Mesenchymal stem cell (in vitro differentiated cells and primary cell): Measurements from ENCODE around the gene VARS1.

ENCODE experiments used
- DNase-seq: peaks from one replicate; pipeline ENCODE4 v3.0.0-alpha.2; 2013
- H2AFZ ChIP-seq: one replicate; pipeline ENCODE4 v1.6.1; 2013; ENCODE audit warnings: low read depth, mild to moderate bottlenecking, control low read depth, inconsistent platforms, low read length, moderate library complexity
- H2AK5ac ChIP-seq: 2 replicates; pipeline ENCODE4 v1.6.1; 2013; ENCODE audit warnings: low read length, moderate library complexity, mild to moderate bottlenecking, inconsistent platforms; ENCODE audit not compliant: severe bottlenecking
- H2BK120ac ChIP-seq: one replicate; pipeline ENCODE4 v1.6.1; 2013; ENCODE audit warnings: low read depth, mild to moderate bottlenecking, inconsistent platforms, low read length, moderate library complexity
- H2BK12ac ChIP-seq, 2 experiments: one replicate each; pipeline ENCODE4 v1.6.1; 2013; ENCODE audit warnings: inconsistent platforms in 2 of 2, low read length in 2 of 2, mild to moderate bottlenecking in 2 of 2, moderate library complexity in 2 of 2, control low read depth in 1 of 2
- H2BK15ac ChIP-seq: one replicate; pipeline ENCODE4 v1.6.1; 2013; ENCODE audit warnings: mild to moderate bottlenecking, low read depth, inconsistent platforms; ENCODE audit not compliant: poor library complexity, severe bottlenecking
- H2BK5ac ChIP-seq: 2 replicates; pipeline ENCODE4 v1.6.1; 2013; ENCODE audit warnings: low read depth, mild to moderate bottlenecking, low read length, control low read depth, inconsistent platforms; ENCODE audit not compliant: poor library complexity, severe bottlenecking
- H3K14ac ChIP-seq, 2 experiments: one replicate each; pipeline ENCODE4 v1.6.1; 2013; ENCODE audit warnings: inconsistent platforms in 2 of 2, low read length in 2 of 2, control low read depth in 1 of 2, mild to moderate bottlenecking in 1 of 2, moderate library complexity in 1 of 2
- H3K18ac ChIP-seq, 2 experiments: one replicate each; pipeline ENCODE4 v1.6.1; 2013; ENCODE audit warnings: inconsistent platforms in 2 of 2, low read length in 2 of 2, control low read depth in 1 of 2, low read depth in 1 of 2, mild to moderate bottlenecking in 1 of 2
- H3K23ac ChIP-seq, 2 experiments: one replicate each; pipeline ENCODE4 v1.6.1; 2013; ENCODE audit warnings: inconsistent platforms in 2 of 2, low read length in 2 of 2, mild to moderate bottlenecking in 2 of 2, moderate library complexity in 2 of 2, control low read depth in 1 of 2
- H3K27ac ChIP-seq: 2 replicates; pipeline ENCODE4 v1.5.1; 2013; ENCODE audit warnings: mild to moderate bottlenecking, moderate library complexity, low read length, control low read depth, inconsistent platforms; ENCODE audit not compliant: poor library complexity, severe bottlenecking
- H3K27me3 ChIP-seq, 2 experiments: 2 replicates each; pipeline versions ENCODE4 v1.6.1 to v1.7.0; 2013; ENCODE audit warnings: low read length in 2 of 2, mild to moderate bottlenecking in 2 of 2, moderate library complexity in 2 of 2, control low read depth in 1 of 2, inconsistent platforms in 1 of 2; ENCODE audit not compliant: control insufficient read depth in 1 of 2, insufficient read depth in 1 of 2
- H3K36me3 ChIP-seq, 2 experiments: 2 replicates each; pipeline versions ENCODE4 v1.6.1 to v1.7.0; 2013; ENCODE audit warnings: low read length in 2 of 2, control low read depth in 1 of 2, inconsistent platforms in 1 of 2, low read depth in 1 of 2, mild to moderate bottlenecking in 1 of 2; ENCODE audit not compliant: insufficient read depth in 2 of 2, control insufficient read depth in 1 of 2
- H3K4ac ChIP-seq, 2 experiments: one replicate each; pipeline ENCODE4 v1.6.1; 2013; ENCODE audit warnings: inconsistent platforms in 2 of 2, low read length in 2 of 2, mild to moderate bottlenecking in 2 of 2, moderate library complexity in 2 of 2, control low read depth in 1 of 2, low read depth in 1 of 2
- H3K4me1 ChIP-seq: 2 replicates; pipeline ENCODE4 v1.6.1; 2013; ENCODE audit warnings: low read depth, low read length, control low read depth; ENCODE audit not compliant: control insufficient read depth, insufficient read depth
- H3K4me2 ChIP-seq: 2 replicates; pipeline ENCODE4 v1.6.1; 2013; ENCODE audit warnings: low read length, mild to moderate bottlenecking, inconsistent platforms; ENCODE audit not compliant: poor library complexity, severe bottlenecking
- H3K4me3 ChIP-seq, 2 experiments: 2 replicates each; pipeline versions ENCODE4 v1.5.1 to v1.7.0; 2013; ENCODE audit warnings: low read length in 2 of 2, mild to moderate bottlenecking in 2 of 2, control low read depth in 1 of 2, low read depth in 1 of 2; ENCODE audit not compliant: insufficient read depth in 1 of 2
- H3K79me1 ChIP-seq: replicated peaks from 2 replicates; pipeline ENCODE4 v1.6.1; 2013; ENCODE audit warnings: mild to moderate bottlenecking, control low read depth, low read length, inconsistent platforms; ENCODE audit not compliant: poor library complexity, severe bottlenecking
- H3K9ac ChIP-seq: 2 replicates; pipeline ENCODE4 v1.7.0; 2013; ENCODE audit warnings: mild to moderate bottlenecking, low read length, moderate library complexity
- H3K9me3 ChIP-seq: 2 replicates; pipeline ENCODE4 v1.7.0; 2013; ENCODE audit warnings: mild to moderate bottlenecking, low read length; ENCODE audit not compliant: control insufficient read depth
- H4K8ac ChIP-seq: one replicate; pipeline ENCODE4 v1.6.1; 2013; ENCODE audit warnings: inconsistent platforms, mild to moderate bottlenecking, low read length, moderate library complexity
- H4K91ac ChIP-seq: one replicate; pipeline ENCODE4 v1.6.1; 2013; ENCODE audit warnings: mild to moderate bottlenecking, low read length, inconsistent platforms
- WGBS: methylation state at CpG from one replicate; pipeline ENCODE4 v1.1.7; 2013; ENCODE audit warnings: mixed read lengths; 5-methylcytosine and 5-hydroxymethylcytosine counted together

VARS1 gene

GRCh38 chr6:31815025-31815838 lies 19.7 kb upstream of the VARS1 start, which contains the start of the genes HSPA1A and HSPA1L:
TSS of gene HSPA1A (plus strand) at chr6:31815543. CDS start at chr6:31815757, 214 bp downstream.
TSS of gene HSPA1L (minus strand) at chr6:31815283. CDS start at chr6:31811972, 3,311 bp downstream.
- Histone ChIP-seq H2BK5ac (peak within 1 kb of the TSS; percentile 66), H4K8ac (peak within 1 kb of the TSS; percentile 75), H3K79me1 (peaks cover 2% of the 10 kb centered on the region), H2BK15ac (peak within 1 kb of the TSS; percentile 93), H2BK12ac (peak within 1 kb of the TSS in 1 of 2 experiments; percentile 45), H3K18ac (peak within 1 kb of the TSS; percentile 64 to 84), H3K27me3 (no peaks in the 10 kb centered on the region), H3K23ac (peak within 1 kb of the TSS in 1 of 2 experiments; percentile 24), H3K9ac (peak within 1 kb of the TSS; percentile 91), H3K4ac (peak within 1 kb of the TSS in 1 of 2 experiments; percentile 82), H3K4me3 (peak within 1 kb of the TSS; percentile 58 to 81), H3K14ac (no peak within 1 kb of the TSS), H3K4me2 (peak within 1 kb of the TSS; percentile 84), H2AK5ac (no peak within 1 kb of the TSS), H3K4me1 (peaks cover 8% of the 10 kb centered on the region), H3K27ac (peak within 1 kb of the TSS; percentile 100), H3K36me3 (no peaks in the 10 kb centered on the region), H4K91ac (peak within 1 kb of the TSS; percentile 43), H2BK120ac (peak within 1 kb of the TSS; percentile 97), H3K9me3 (no peaks in the 10 kb centered on the region), H2AFZ (peak within 1 kb of the TSS; percentile 15)
- 6% methylated on average over 42 of the region's 56 CpGs for WGBS
- peak; percentile 97 for DNase-seq

GRCh38 chr6:31814677-31815024 lies 19.1 kb upstream of the VARS1 start:
- peak overlapping the region in 1 of 2 experiments; percentile 82 for H3K4ac ChIP-seq
- H3K4me1 ChIP-seq: peaks cover 8% of the 10 kb centered on the region
- peak overlapping the region; percentile 62 for H4K8ac ChIP-seq
- no peaks in the 10 kb centered on the region for H3K36me3 ChIP-seq
- H2AFZ ChIP-seq: no peak overlapping the region
- H4K91ac ChIP-seq: peak overlapping the region; percentile 43
- peak overlapping the region; percentile 84 for H3K4me2 ChIP-seq
- no peak overlapping the region for H3K14ac ChIP-seq
- no peak overlapping the region for H2AK5ac ChIP-seq
- H3K4me3 ChIP-seq: peak overlapping the region in 1 of 2 experiments; percentile 81
- peak overlapping the region; percentile 64 to 84 for H3K18ac ChIP-seq
- peak overlapping the region; percentile 86 for H3K9ac ChIP-seq
- H2BK5ac ChIP-seq: peak overlapping the region; percentile 66
- H3K9me3 ChIP-seq: no peaks in the 10 kb centered on the region
- H3K23ac ChIP-seq: peak overlapping the region in 1 of 2 experiments; percentile 24
- peak overlapping the region; percentile 100 for H3K27ac ChIP-seq
- H3K27me3 ChIP-seq: no peaks in the 10 kb centered on the region
- peak overlapping the region; percentile 97 for H2BK120ac ChIP-seq
- H2BK12ac ChIP-seq: no peak overlapping the region
- 6% methylated on average over 13 of the region's 13 CpGs for WGBS
- H2BK15ac ChIP-seq: peak overlapping the region; percentile 93
- H3K79me1 ChIP-seq: peaks cover 2% of the 10 kb centered on the region
- DNase-seq: peak; percentile 98

GRCh38 chr6:31813465-31813849 lies 17.9 kb upstream of the VARS1 start:
- Histone ChIP-seq H3K27ac (peak overlapping the region; percentile 51), H3K4me3 (peak overlapping the region in 1 of 2 experiments; percentile 68), H3K9ac (peak overlapping the region; percentile 91), H3K4me1 (peaks cover 4% of the 10 kb centered on the region), H2BK12ac (no peak overlapping the region), H3K36me3 (no peaks in the 10 kb centered on the region), H2BK15ac (no peak overlapping the region), H4K91ac (no peak overlapping the region), H2BK5ac (no peak overlapping the region), H3K79me1 (no peaks in the 10 kb centered on the region), H3K4me2 (no peak overlapping the region), H2AK5ac (peak overlapping the region; percentile 49), H3K4ac (peak overlapping the region in 1 of 2 experiments; percentile 67), H3K18ac (no peak overlapping the region), H4K8ac (peak overlapping the region; percentile 55), H3K23ac (no peak overlapping the region), H2BK120ac (peak overlapping the region; percentile 42), H3K9me3 (no peaks in the 10 kb centered on the region), H3K27me3 (no peaks in the 10 kb centered on the region), H2AFZ (no peak overlapping the region), H3K14ac (no peak overlapping the region)
- no peak for DNase-seq
- WGBS: 98% methylated on average over 5 of the region's 7 CpGs

GRCh38 chr6:31811645-31812044 lies 16.1 kb upstream of the VARS1 start:
- WGBS: 95% methylated on average over 12 of the region's 12 CpGs
- Histone ChIP-seq H3K23ac (no peak overlapping the region), H2BK5ac (no peak overlapping the region), H3K27ac (no peak overlapping the region), H3K4me3 (no peak overlapping the region), H2BK120ac (no peak overlapping the region), H3K36me3 (no peaks in the 10 kb centered on the region), H2AK5ac (no peak overlapping the region), H3K4ac (no peak overlapping the region), H3K18ac (no peak overlapping the region), H3K79me1 (no peaks in the 10 kb centered on the region), H4K91ac (no peak overlapping the region), H2AFZ (no peak overlapping the region), H4K8ac (no peak overlapping the region), H3K4me1 (peaks cover 2% of the 10 kb centered on the region), H3K14ac (no peak overlapping the region), H3K9ac (no peak overlapping the region), H3K27me3 (no peaks in the 10 kb centered on the region), H2BK15ac (no peak overlapping the region), H3K4me2 (no peak overlapping the region), H3K9me3 (no peaks in the 10 kb centered on the region), H2BK12ac (no peak overlapping the region)
- DNase-seq: no peak
